Colonic mucosa (tissue), 4 donors: Measurements from ENCODE around the gene AKNA. TPM values are rescaled to one million over a fixed set of nuclear protein-coding genes. Genes with fewer than 3 reads are reported as not detected.

Experiments used
- DNase-seq: peaks from one replicate; pipeline ENCODE4 v3.0.0-alpha.2; 2020
- H3K27ac ChIP-seq: fragments of 200-600 bp; one replicate; pipeline ENCODE4 v1.8.0; 2021
- H3K27me3 ChIP-seq: fragments of 200-600 bp; one replicate; pipeline ENCODE4 v1.8.0; 2021
- H3K36me3 ChIP-seq: fragments of 200-600 bp; one replicate; pipeline ENCODE4 v1.8.0; 2021
- H3K4me1 ChIP-seq: fragments of 200-600 bp; one replicate; pipeline ENCODE4 v1.8.0; 2021; ENCODE audit warnings: mild to moderate bottlenecking
- H3K4me3 ChIP-seq: fragments of 200-600 bp; one replicate; pipeline ENCODE4 v1.8.0; 2021
- H3K9ac ChIP-seq, 2 donors: one replicate each; pipeline ENCODE4 v1.7.0; 2013; ENCODE audit warnings: control low read depth in 2 of 2, low read depth in 2 of 2, low read length in 2 of 2
- H3K9me3 ChIP-seq: fragments of 200-600 bp; one replicate; pipeline ENCODE4 v1.8.0; 2021
- CTCF ChIP-seq: fragments of 200-600 bp; IDR thresholded peaks from one replicate; pipeline ENCODE4 v1.8.0; 2022; ENCODE audit warnings: antibody characterized with exemption, mild to moderate bottlenecking
- intact Hi-C: fragments of 100-400 bp; cut with DNase I; formaldehyde crosslinking; loops from one replicate; pipeline ENCODE4 v1.14.1; 2022
- total RNA-seq, 2 donors: library from RNA; stranded (reverse); fragmentation: NEBNext Ultra II Directional in 1 of 2; extraction: Animal tissue kit (Norgen Biotek cat#: 25700) in 1 of 2; gene quantifications; one replicate each; pipeline ENCODE4 v1.2.1, GENCODE V29; 2021
- donor health status: healthy.
- donor health status: DM: no; HTN: no; CAD: no.
- donor health status: DM: no; HTN: no; CAD: no.

Gene AKNA
- total RNA-seq, 2 donors from 2014 or later: 26.9 to 44.9 TPM

GRCh38 chr9:114390952-114391351 is 3.2 kb upstream of the AKNA start:
- no peak overlapping the region for H3K9ac ChIP-seq
- no peak for DNase-seq
- H3K9me3 ChIP-seq: no peaks in the 10 kb centered on the region
- H3K4me1 ChIP-seq: peaks cover 21% of the 10 kb centered on the region
- no peak overlapping the region for H3K4me3 ChIP-seq
- H3K36me3 ChIP-seq: no peaks in the 10 kb centered on the region
- intact Hi-C loops: no loop called here
- H3K27ac ChIP-seq: no peak overlapping the region
- no peak for TF ChIP-seq CTCF
- no peaks in the 10 kb centered on the region for H3K27me3 ChIP-seq

GRCh38 chr9:114389612-114390368 is 2.0 kb upstream of the AKNA start:
- H3K27me3 ChIP-seq: no peaks in the 10 kb centered on the region
- no peaks in the 10 kb centered on the region for H3K36me3 ChIP-seq
- peak overlapping the region; percentile 27 to 88 for H3K9ac ChIP-seq
- no peak for DNase-seq
- no peak for TF ChIP-seq CTCF
- intact Hi-C loops: no loop called here
- no peaks in the 10 kb centered on the region for H3K9me3 ChIP-seq
- H3K4me1 ChIP-seq: peaks cover 19% of the 10 kb centered on the region
- no peak overlapping the region for H3K4me3 ChIP-seq
- no peak overlapping the region for H3K27ac ChIP-seq

GRCh38 chr9:114388764-114389375 is 1.1 kb upstream of the AKNA start:
- Histone ChIP-seq H3K36me3 (no peaks in the 10 kb centered on the region), H3K27me3 (no peaks in the 10 kb centered on the region), H3K9me3 (no peaks in the 10 kb centered on the region), H3K27ac (peak overlapping the region; percentile 90), H3K4me1 (peaks cover 16% of the 10 kb centered on the region), H3K9ac (peak overlapping the region; percentile 64 to 88), H3K4me3 (no peak overlapping the region)
- no peak for DNase-seq
- no peak for TF ChIP-seq CTCF
- intact Hi-C loops: no loop called here

- H3K4me3 ChIP-seq: peak overlapping the region; percentile 49
- TF ChIP-seq CTCF: no peak
- no peaks in the 10 kb centered on the region for H3K9me3 ChIP-seq
- peak overlapping the region; percentile 90 for H3K27ac ChIP-seq
- peaks cover 16% of the 10 kb centered on the region for H3K4me1 ChIP-seq
- intact Hi-C loops: no loop called here
- peak overlapping the region; percentile 64 to 88 for H3K9ac ChIP-seq
- DNase-seq: no peak
- no peaks in the 10 kb centered on the region for H3K27me3 ChIP-seq
- no peaks in the 10 kb centered on the region for H3K36me3 ChIP-seq
Observed at GRCh38 chr9:114388357-114388682, 538 bp upstream of the AKNA start.

- Histone ChIP-seq H3K27me3 (no peaks in the 10 kb centered on the region), H3K9ac (peak overlapping the region; percentile 64 to 88), H3K27ac (peak overlapping the region; percentile 90), H3K4me3 (peak overlapping the region; percentile 49), H3K9me3 (no peaks in the 10 kb centered on the region), H3K36me3 (no peaks in the 10 kb centered on the region), H3K4me1 (peaks cover 16% of the 10 kb centered on the region)
- peak; percentile 76 for DNase-seq
- TF ChIP-seq CTCF: no peak
- intact Hi-C loops: no loop called here
Observed at GRCh38 chr9:114386886-114387679, 699 bp downstream of the AKNA start.
